B cell (primary cell): Measurements from ENCODE around the gene TRIO. TPM values are rescaled to one million over a fixed set of nuclear protein-coding genes. Genes with fewer than 3 reads are reported as not detected.
"Not testable (repeated sequence)": the region's sequence is repeated elsewhere in the genome, so short reads cannot be mapped to it uniquely, and the experiment has no call there.

Source experiments
- ATAC-seq: fragments of 200-7000 bp; cut with Tn5 transposase; one replicate; pipeline ENCODE4 v1.10.0; 2021; ENCODE audit warnings: low read depth, mild to moderate bottlenecking, moderate number of reproducible peaks, moderate library complexity
- CTCF ChIA-PET: fragments of 350-600 bp; sonication (Branson Sonifier 250); formaldehyde crosslinking; loops from one replicate; lab custom pipeline; 2021; ENCODE audit warnings: antibody characterized with exemption, inconsistent platforms; lab: Charles Lee
- POLR2A ChIA-PET: fragments of 350-600 bp; sonication (Branson Sonifier 250); formaldehyde crosslinking; loops from one replicate; lab custom pipeline; 2021; ENCODE audit warnings: antibody characterized with exemption; lab: Charles Lee
- DNase-seq: peaks from one replicate; pipeline ENCODE4 v3.0.0; 2013
- H2AFZ ChIP-seq: 2 replicates; pipeline ENCODE4 v1.6.1; 2012; ENCODE audit warnings: mild to moderate bottlenecking, low read depth, low read length; ENCODE audit not compliant: insufficient read depth, poor library complexity, severe bottlenecking
- H3K27ac ChIP-seq, 2 donors: 1 replicate in 1 of 2; 2 replicates in 1 of 2; pipeline ENCODE4 v1.5.1; 2012 to 2013; ENCODE audit warnings: low read length in 2 of 2, mild to moderate bottlenecking in 2 of 2, moderate library complexity in 1 of 2
- H3K27me3 ChIP-seq, 4 experiments: fragments of 200-600 bp in 1 of 4; sonication (generic) in 1 of 4; replicated peaks in 1 of 4; 1 replicate in 2 of 4; 2 replicates in 2 of 4; pipeline versions ENCODE4 v1.6.1 to v1.7.0; 2013 to 2016; ENCODE audit warnings: low read length in 3 of 4, mild to moderate bottlenecking in 2 of 4, mixed read lengths in 1 of 4, moderate library complexity in 1 of 4; ENCODE audit not compliant: insufficient read depth in 4 of 4, control insufficient read depth in 3 of 4; ENCODE audit errors: control extremely low read depth in 1 of 4
- H3K36me3 ChIP-seq, 2 experiments: replicated peaks in 1 of 2; 1 replicate in 1 of 2; 2 replicates in 1 of 2; pipeline versions ENCODE4 v1.6.1 to v1.7.1; 2013; ENCODE audit warnings: low read length in 1 of 2; ENCODE audit not compliant: insufficient read depth in 2 of 2, control insufficient read depth in 1 of 2; ENCODE audit errors: control extremely low read depth in 1 of 2, extremely low read depth in 1 of 2
- H3K4me1 ChIP-seq, 2 donors: fragments of 200-600 bp in 1 of 2; sonication (generic) in 1 of 2; 1 replicate in 1 of 2; 2 replicates in 1 of 2; pipeline versions ENCODE4 v1.5.1 to v1.6.1; 2013 to 2017; ENCODE audit warnings: low read length in 2 of 2; ENCODE audit not compliant: control insufficient read depth in 2 of 2, insufficient read depth in 2 of 2
- H3K4me2 ChIP-seq: replicated peaks from 2 replicates; pipeline ENCODE3; 2012; ENCODE audit warnings: mild to moderate bottlenecking, low read depth, low read length; ENCODE audit not compliant: poor library complexity, severe bottlenecking
- H3K4me3 ChIP-seq, 5 experiments: fragments of 200-600 bp in 1 of 5; sonication (generic) in 1 of 5; 1 replicate in 3 of 5; 2 replicates in 2 of 5; pipeline versions ENCODE4 v1.5.1 to v1.7.0; 2011 to 2016; ENCODE audit warnings: low read length in 4 of 5, mild to moderate bottlenecking in 4 of 5, low read depth in 2 of 5, control low read depth in 1 of 5, moderate library complexity in 1 of 5; ENCODE audit not compliant: insufficient read depth in 1 of 5; ENCODE audit errors: control extremely low read depth in 1 of 5, extremely low read depth in 1 of 5
- H3K79me2 ChIP-seq: fragments of 200-600 bp; sonication (generic); one replicate; pipeline ENCODE4 v1.6.0; 2016; ENCODE audit warnings: low read length; ENCODE audit not compliant: control insufficient read depth, insufficient read depth
- H3K9ac ChIP-seq: fragments of 200-600 bp; sonication (generic); 2 replicates; pipeline ENCODE4 v1.6.1; 2017; ENCODE audit warnings: mild to moderate bottlenecking, low read length, moderate library complexity
- H3K9me3 ChIP-seq, 3 donors: one replicate each; pipeline versions ENCODE4 v1.6.1 to v1.7.1; 2013; ENCODE audit warnings: low read length in 2 of 3; ENCODE audit not compliant: control insufficient read depth in 2 of 3, insufficient read depth in 1 of 3; ENCODE audit errors: control extremely low read depth in 1 of 3
- H4K20me1 ChIP-seq: 2 replicates; pipeline ENCODE4 v1.6.0; 2012; ENCODE audit warnings: mild to moderate bottlenecking, low read length; ENCODE audit not compliant: insufficient read depth, control insufficient read depth, poor library complexity, severe bottlenecking
- H3K27ac Mint-ChIP-seq: one replicate; pipeline ENCODE4 v1.8.0; 2021; ENCODE audit warnings: mixed read lengths
- H3K27me3 Mint-ChIP-seq: one replicate; pipeline ENCODE4 v1.8.0; 2021; ENCODE audit warnings: mixed read lengths
- H3K4me1 Mint-ChIP-seq: one replicate; pipeline ENCODE4 v1.8.0; 2021; ENCODE audit warnings: mixed read lengths
- H3K4me3 Mint-ChIP-seq: one replicate; pipeline ENCODE4 v1.8.0; 2021; ENCODE audit warnings: mixed read lengths
- H3K9me3 Mint-ChIP-seq: one replicate; pipeline ENCODE4 v1.8.0; 2022; ENCODE audit warnings: mixed read lengths; ENCODE audit not compliant: insufficient read depth
- CTCF ChIP-seq: fragments of 200-600 bp; IDR thresholded peaks from one replicate; pipeline ENCODE4 v1.8.0; 2022; ENCODE audit warnings: antibody characterized with exemption, mild to moderate bottlenecking
- EZH2 ChIP-seq: IDR thresholded peaks from 2 replicates; pipeline ENCODE4 v1.6.1; 2012; ENCODE audit warnings: borderline replicate concordance, low read depth, mild to moderate bottlenecking, moderate library complexity, low read length; ENCODE audit not compliant: insufficient read depth, poor library complexity, severe bottlenecking
- WGBS: methylation state at CpG from one replicate; pipeline ENCODE4 v1.1.5; 2013; ENCODE audit warnings: missing lambda C conversion rate; ENCODE audit not compliant: insufficient coverage; 5-methylcytosine and 5-hydroxymethylcytosine counted together
- intact Hi-C: fragments of 100-400 bp; cut with micrococcal nuclease; formaldehyde crosslinking; loops from one replicate; pipeline ENCODE4 v1.10.0; 2022
- polyA plus RNA-seq: library from polyadenylated mRNA; depleted of rRNA; stranded (reverse); fragments of >200 nt; gene quantifications from 2 replicates; pipeline ENCODE4 v1.2.3, GENCODE V29; 2012
- total RNA-seq, 2 donors: library from RNA; stranded (reverse); fragments of 120-200 nt in 1 of 2; gene quantifications; 1 replicate in 1 of 2; 2 replicates in 1 of 2; pipeline versions ENCODE4 v1.2.3 to v1.2.4, GENCODE V29; 2013 to 2022

Gene TRIO
- total and polyA plus RNA-seq, 2 donors (not counting 1 experiment from before 2014, with no cell fraction given), result 90.5 to 479 TPM

- POLR2A ChIA-PET, result no interaction called here
Observed at GRCh38 chr5:14388741-14389140, 245.6 kb downstream of the TRIO start.

GRCh38 chr5:14392552-14392951, 249.4 kb downstream of the TRIO start:
- H3K4me1 Mint-ChIP-seq, H2AFZ ChIP-seq, H3K9ac ChIP-seq, intact Hi-C loops, ATAC-seq, H3K4me2 ChIP-seq, DNase-seq, H4K20me1 ChIP-seq, H3K79me2 ChIP-seq, H3K27me3 ChIP-seq, H3K9me3 ChIP-seq, H3K4me3 ChIP-seq, H3K4me3 Mint-ChIP-seq, H3K27ac Mint-ChIP-seq, H3K27me3 Mint-ChIP-seq, H3K4me1 ChIP-seq, H3K9me3 Mint-ChIP-seq, POLR2A ChIA-PET, H3K27ac ChIP-seq: not testable (repeated sequence)
- WGBS, result 100% methylated on average over 4 of the region's 10 CpGs
- H3K36me3 ChIP-seq, result peaks cover 5 to 76% of the 10 kb centered on the region in 2 experiments
- CTCF ChIA-PET, result interaction anchor here (1.9 kb wide), 1 partner anchor 256 kb away, joined by 5 read pairs; no protein-coding TSS in a partner anchor

More at GRCh38 chr5:14388741-14389140, 245.6 kb downstream of the TRIO start:
- TF ChIP-seq CTCF (no peak), EZH2 (no peak)
- Histone ChIP-seq H3K79me2 (no peaks in the 10 kb centered on the region), H3K4me3 (no peak overlapping the region), H3K4me2 (no peak overlapping the region), H3K27ac (no peak overlapping the region), H3K9ac (no peak overlapping the region), H3K4me1 (no peaks in the 10 kb centered on the region), H3K27me3 (no peaks in the 10 kb centered on the region), H3K9me3 (peaks cover 0 to 2% (median 0%) of the 10 kb centered on the region in 3 donors), H4K20me1 (no peaks in the 10 kb centered on the region), H2AFZ (no peak overlapping the region), H3K36me3 (peaks cover 6 to 86% of the 10 kb centered on the region in 2 experiments)
- intact Hi-C loops, result no loop called here
- CTCF ChIA-PET, result interaction anchor here (0.7 to 3.5 kb wide), 2 partner anchors 12 to 260 kb away, joined by 4 to 11 read pairs; no protein-coding TSS in a partner anchor
- Mint-ChIP-seq H3K4me3 (no peak overlapping the region), H3K27ac (no peak overlapping the region), H3K4me1 (no peaks in the 10 kb centered on the region), H3K9me3 (no peaks in the 10 kb centered on the region), H3K27me3 (no peaks in the 10 kb centered on the region)
- ATAC-seq (no peak), DNase-seq (no peak)
- whole genome bisulfite sequencing, result no CpG with 5 or more reads among the region's 1 CpG
